Cardiac muscle cell (in vitro differentiated cells and primary cell): ENCODE measurements around the gene RHOBTB3. TPM values are rescaled to one million over a fixed set of nuclear protein-coding genes. Genes with fewer than 3 reads are reported as not detected.
"Not testable (repeated sequence)": the region's sequence is repeated elsewhere in the genome, so short reads cannot be mapped to it uniquely, and the experiment has no call there.

Experiments
- DNase-seq, 2 donors: peaks; one replicate each; pipeline versions ENCODE4 v3.0.0 to v3.0.0-alpha.2; 2010 to 2017; ENCODE audit warnings: low read depth in 1 of 2, low spot score in 1 of 2
- H3K27ac ChIP-seq: fragments of 200-600 bp; sonication (generic); 2 replicates; pipeline ENCODE4 v1.5.1; 2016
- H3K27me3 ChIP-seq: fragments of 200-600 bp; sonication (generic); 2 replicates; pipeline ENCODE4 v1.6.0; 2016; ENCODE audit warnings: control low read depth
- H3K36me3 ChIP-seq: fragments of 200-600 bp; sonication (generic); 2 replicates; pipeline ENCODE4 v1.5.1; 2016; ENCODE audit warnings: control low read depth
- H3K4me1 ChIP-seq: fragments of 200-600 bp; sonication (generic); 2 replicates; pipeline ENCODE4 v1.8.1; 2017; ENCODE audit warnings: low read depth, mild to moderate bottlenecking, mixed run types
- H3K4me3 ChIP-seq: fragments of 200-600 bp; sonication (generic); 2 replicates; pipeline ENCODE4 v1.5.1; 2016; ENCODE audit warnings: mild to moderate bottlenecking
- H3K9me3 ChIP-seq: fragments of 200-600 bp; sonication (generic); 2 replicates; pipeline ENCODE4 v1.5.1; 2017; ENCODE audit warnings: low read depth, mild to moderate bottlenecking, control low read depth
- CTCF ChIP-seq: IDR thresholded peaks from 2 replicates; pipeline ENCODE4 v1.5.1; 2012; ENCODE audit warnings: low read depth, mild to moderate bottlenecking, low read length
- polyA plus RNA-seq: library from polyadenylated mRNA; unstranded; fragments of >200 nt; fragmentation: Nextera tagmentation; extraction: Ambion mirVana; gene quantifications from 2 replicates; pipeline ENCODE4 v1.2.1, GENCODE V29; 2016
- total RNA-seq: library from RNA; depleted of rRNA; stranded (reverse); fragments of >200 nt; gene quantifications from 2 replicates; pipeline ENCODE4 v1.2.3, GENCODE V29; 2016

RHOBTB3 gene
- total and polyA plus RNA-seq, 2 experiments from 2014 or later = 455 to 477 TPM

- H3K9me3 ChIP-seq = peaks cover 2% of the 10 kb centered on the region
- no peak overlapping the region for H3K4me3 ChIP-seq
- no peaks in the 10 kb centered on the region for H3K36me3 ChIP-seq
- no peak for TF ChIP-seq CTCF
- no peaks in the 10 kb centered on the region for H3K27me3 ChIP-seq
- no peaks in the 10 kb centered on the region for H3K4me1 ChIP-seq
- DNase-seq = no peak
- no peak overlapping the region for H3K27ac ChIP-seq
Measured at GRCh38 chr5:95690333-95690732, 40.8 kb upstream of the RHOBTB3 start.

- peaks cover 28% of the 10 kb centered on the region for H3K4me1 ChIP-seq
- no peaks in the 10 kb centered on the region for H3K27me3 ChIP-seq
- peak overlapping the region; percentile 81 for H3K27ac ChIP-seq
- TF ChIP-seq CTCF = no peak
- DNase-seq = peak in 1 of 2 donors; percentile 35
- H3K36me3 ChIP-seq = no peaks in the 10 kb centered on the region
- H3K4me3 ChIP-seq = no peak overlapping the region
- H3K9me3 ChIP-seq = no peaks in the 10 kb centered on the region
Measured at GRCh38 chr5:95697781-95698681, 33.1 kb upstream of the RHOBTB3 start.

- Histone ChIP-seq H3K36me3 (no peaks in the 10 kb centered on the region), H3K4me3 (no peak overlapping the region), H3K4me1 (peaks cover 28% of the 10 kb centered on the region), H3K27me3 (no peaks in the 10 kb centered on the region), H3K9me3 (no peaks in the 10 kb centered on the region), H3K27ac (peak overlapping the region; percentile 81)
- TF ChIP-seq CTCF = no peak
- DNase-seq = no peak
Measured at GRCh38 chr5:95699337-95699736, 31.8 kb upstream of the RHOBTB3 start.

GRCh38 chr5:95701074-95701473 is 30.1 kb upstream of the RHOBTB3 start:
- H3K4me3 ChIP-seq = no peak overlapping the region
- H3K36me3 ChIP-seq = no peaks in the 10 kb centered on the region
- no peaks in the 10 kb centered on the region for H3K9me3 ChIP-seq
- no peak for TF ChIP-seq CTCF
- DNase-seq = no peak
- H3K4me1 ChIP-seq = peaks cover 32% of the 10 kb centered on the region
- no peaks in the 10 kb centered on the region for H3K27me3 ChIP-seq
- H3K27ac ChIP-seq = no peak overlapping the region

- Histone ChIP-seq H3K4me1 (peaks cover 25% of the 10 kb centered on the region), H3K27me3 (no peaks in the 10 kb centered on the region), H3K36me3 (no peaks in the 10 kb centered on the region), H3K9me3 (no peaks in the 10 kb centered on the region), H3K27ac (no peak overlapping the region), H3K4me3 (no peak overlapping the region)
- no peak for DNase-seq
- no peak for TF ChIP-seq CTCF
Measured at GRCh38 chr5:95704150-95704549, 27.0 kb upstream of the RHOBTB3 start.

- not testable (repeated sequence) for H3K9me3 ChIP-seq, H3K4me3 ChIP-seq, DNase-seq, H3K27ac ChIP-seq, H3K36me3 ChIP-seq, H3K27me3 ChIP-seq
- peaks cover 35% of the 10 kb centered on the region for H3K4me1 ChIP-seq
Measured at GRCh38 chr5:95706196-95706595, 24.9 kb upstream of the RHOBTB3 start.
